ENCODE measurements around the gene SLC48A1.

GRCh38 chr12:47818007-47818376 lies 45.0 kb downstream of the SLC48A1 start:
- TF ChIP-seq CTCF (IDR thresholded peaks at IDR 0.05) (no peak), FOSL2 (IDR thresholded peaks at IDR 0.05; ENCODE audit: borderline replicate concordance, low read depth) (no peak), YY1 (IDR thresholded peaks at IDR 0.05; ENCODE audit: low read depth) (no peak), RFX5 (IDR thresholded peaks at IDR 0.05; ENCODE audit: low read length) (no peak)

All from SK-N-SH (cell line).